ENCODE data around the gene PANX1. TPM values are rescaled to one million over a fixed set of nuclear protein-coding genes. Genes with fewer than 3 reads are reported as not detected.

The PANX1 gene
- total RNA-seq, 4 donors from 2014 or later = 29.9 to 43.2 (median 35.9) TPM

GRCh38 chr11:94184362-94184761 lies 55.7 kb downstream of the PANX1 start:
- ATAC-seq = no peak
- Histone ChIP-seq H3K4me3 (no peak overlapping the region), H3K27me3 (no peaks in the 10 kb centered on the region), H3K27ac (no peak overlapping the region), H3K9me3 (no peaks in the 10 kb centered on the region), H3K4me1 (peaks cover 0 to 16% (median 0%) of the 10 kb centered on the region in 3 donors), H3K36me3 (peaks cover 0 to 33% of the 10 kb centered on the region in 2 donors)
- TF ChIP-seq POLR2A (IDR thresholded peaks at IDR 0.05) (no peak), POLR2AphosphoS5 (IDR thresholded peaks at IDR 0.05) (no peak), EP300 (IDR thresholded peaks at IDR 0.05) (no peak), CTCF (IDR thresholded peaks at IDR 0.05) (no peak)
- WGBS, 2 donors (ENCODE audit: low coverage in 1 of 2) = 67 to 88% methylated on average over 1 of the region's 1 CpG

- 59 to 92% methylated on average over 1 to 2 of the region's 2 CpGs for WGBS, 2 donors (ENCODE audit: low coverage in 1 of 2)
- TF ChIP-seq POLR2AphosphoS5 (IDR thresholded peaks at IDR 0.05) (no peak), CTCF (IDR thresholded peaks at IDR 0.05) (no peak), EP300 (IDR thresholded peaks at IDR 0.05) (no peak), POLR2A (IDR thresholded peaks at IDR 0.05) (no peak)
- Histone ChIP-seq H3K27me3 (no peaks in the 10 kb centered on the region), H3K4me1 (peaks cover 0 to 16% (median 0%) of the 10 kb centered on the region in 3 donors), H3K36me3 (peaks cover 0 to 28% of the 10 kb centered on the region in 2 donors), H3K4me3 (no peak overlapping the region), H3K9me3 (no peaks in the 10 kb centered on the region), H3K27ac (no peak overlapping the region)
- no peak for ATAC-seq
Observed at GRCh38 chr11:94184846-94185245, 56.2 kb downstream of the PANX1 start.

- ATAC-seq = no peak
- H3K36me3 ChIP-seq = peaks cover 0 to 21% of the 10 kb centered on the region in 2 donors
- peaks cover 0 to 16% (median 0%) of the 10 kb centered on the region in 3 donors for H3K4me1 ChIP-seq
- no peak overlapping the region for H3K27ac ChIP-seq
- no peak overlapping the region for H3K4me3 ChIP-seq
- TF ChIP-seq POLR2AphosphoS5 (IDR thresholded peaks at IDR 0.05) = no peak
- TF ChIP-seq POLR2A (IDR thresholded peaks at IDR 0.05) = no peak
- no peak for TF ChIP-seq EP300 (IDR thresholded peaks at IDR 0.05)
- TF ChIP-seq CTCF (IDR thresholded peaks at IDR 0.05) = no peak
- no peaks in the 10 kb centered on the region for H3K9me3 ChIP-seq
- no peaks in the 10 kb centered on the region for H3K27me3 ChIP-seq
Observed at GRCh38 chr11:94185416-94186084, 56.9 kb downstream of the PANX1 start.

GRCh38 chr11:94186342-94187203 lies 57.9 kb downstream of the PANX1 start:
- Histone ChIP-seq H3K27ac (no peak overlapping the region), H3K4me3 (no peak overlapping the region), H3K36me3 (peaks cover 0 to 11% of the 10 kb centered on the region in 2 donors), H3K4me1 (peaks cover 0 to 16% (median 0%) of the 10 kb centered on the region in 3 donors), H3K9me3 (no peaks in the 10 kb centered on the region), H3K27me3 (no peaks in the 10 kb centered on the region)
- 90 to 92% methylated on average over 6 to 8 of the region's 8 CpGs for WGBS, 2 donors (ENCODE audit: low coverage in 1 of 2)
- ATAC-seq = no peak
- TF ChIP-seq EP300 (IDR thresholded peaks at IDR 0.05) (no peak), POLR2AphosphoS5 (IDR thresholded peaks at IDR 0.05) (no peak), POLR2A (IDR thresholded peaks at IDR 0.05) (no peak), CTCF (IDR thresholded peaks at IDR 0.05) (no peak)
